Breast epithelium (tissue), 4 donors: ENCODE data around the gene RHOG. TPM values are rescaled to one million over a fixed set of nuclear protein-coding genes. Genes with fewer than 3 reads are reported as not detected.

Experiments
- DNase-seq, 2 donors: peaks; one replicate each; pipeline ENCODE4 v3.0.0-alpha.2; 2019; ENCODE audit warnings: low spot score in 2 of 2
- H3K27ac ChIP-seq, 2 donors: fragments of 200-600 bp; sonication (generic) in 1 of 2; one replicate each; pipeline ENCODE4 v1.5.1; 2016 to 2019; ENCODE audit warnings: mild to moderate bottlenecking in 1 of 2
- H3K27me3 ChIP-seq, 2 donors: fragments of 200-600 bp; sonication (generic) in 1 of 2; one replicate each; pipeline versions ENCODE4 v1.5.1 to v1.6.0; 2017 to 2019; ENCODE audit warnings: control low read depth in 1 of 2, mild to moderate bottlenecking in 1 of 2
- H3K36me3 ChIP-seq: fragments of 200-600 bp; one replicate; pipeline ENCODE4 v1.5.1; 2019
- H3K4me1 ChIP-seq, 2 donors: fragments of 200-600 bp; sonication (generic); one replicate each; pipeline ENCODE4 v1.5.1; 2016 to 2019; ENCODE audit warnings: control low read depth in 1 of 2
- H3K4me3 ChIP-seq, 3 donors: fragments of 200-600 bp; sonication (generic); 1 replicate in 2 of 3; 2 replicates in 1 of 3; pipeline ENCODE4 v1.5.1; 2016 to 2019; ENCODE audit warnings: mild to moderate bottlenecking in 3 of 3, moderate library complexity in 2 of 3
- H3K9me3 ChIP-seq, 2 donors: fragments of 200-600 bp; sonication (generic) in 1 of 2; one replicate each; pipeline ENCODE4 v1.5.1; 2016 to 2019; ENCODE audit warnings: control low read depth in 1 of 2
- POLR2A ChIP-seq: fragments of 450-650 bp; IDR thresholded peaks from one replicate; pipeline ENCODE4 v1.6.1; 2016; ENCODE audit warnings: antibody characterized with exemption, mild to moderate bottlenecking, moderate library complexity
- POLR2AphosphoS5 ChIP-seq, 3 donors: sonication (generic); formaldehyde crosslinking; IDR thresholded peaks; one replicate each; pipeline ENCODE4 v1.6.1; 2017; ENCODE audit warnings: antibody characterized with exemption in 3 of 3
- intact Hi-C: fragments of 100-400 bp; cut with DNase I; formaldehyde crosslinking; loops from one replicate; pipeline ENCODE4 v1.15.1; 2023; ENCODE audit warnings: low total_unique reads
- total RNA-seq, 3 donors: library from RNA; depleted of rRNA; stranded (reverse); fragments of >200 nt; gene quantifications; one replicate each; pipeline ENCODE4 v1.1.0, GENCODE V29; 2016
- TF ChIP-seq, protein P1 (sequence below), 3 donors: fragments of 450-650 bp; IDR thresholded peaks; one replicate each; pipeline ENCODE4 v1.5.1; 2016 to 2017; ENCODE audit warnings: antibody characterized with exemption in 3 of 3, mild to moderate bottlenecking in 3 of 3, moderate library complexity in 3 of 3

Gene RHOG
- total RNA-seq, 3 donors from 2014 or later, result 37.0 to 68.2 (median 37.0) TPM

DNA sequence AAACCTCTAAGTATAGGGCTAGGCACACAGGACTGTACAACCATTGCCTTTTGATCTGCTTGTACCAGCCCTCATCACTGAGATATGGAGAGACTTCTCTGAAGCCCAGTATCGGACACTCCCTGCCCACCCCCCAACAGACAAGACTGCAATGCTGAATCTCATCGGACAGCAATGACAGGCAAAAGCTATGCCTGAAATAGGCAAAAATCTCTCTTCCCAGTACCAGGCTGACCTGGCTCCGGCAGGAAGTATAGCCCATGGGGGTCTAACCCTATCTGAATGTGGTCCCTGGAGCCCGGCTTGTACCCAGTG is 6.5 kb downstream of the RHOG start:
- TF ChIP-seq, protein P1, sequence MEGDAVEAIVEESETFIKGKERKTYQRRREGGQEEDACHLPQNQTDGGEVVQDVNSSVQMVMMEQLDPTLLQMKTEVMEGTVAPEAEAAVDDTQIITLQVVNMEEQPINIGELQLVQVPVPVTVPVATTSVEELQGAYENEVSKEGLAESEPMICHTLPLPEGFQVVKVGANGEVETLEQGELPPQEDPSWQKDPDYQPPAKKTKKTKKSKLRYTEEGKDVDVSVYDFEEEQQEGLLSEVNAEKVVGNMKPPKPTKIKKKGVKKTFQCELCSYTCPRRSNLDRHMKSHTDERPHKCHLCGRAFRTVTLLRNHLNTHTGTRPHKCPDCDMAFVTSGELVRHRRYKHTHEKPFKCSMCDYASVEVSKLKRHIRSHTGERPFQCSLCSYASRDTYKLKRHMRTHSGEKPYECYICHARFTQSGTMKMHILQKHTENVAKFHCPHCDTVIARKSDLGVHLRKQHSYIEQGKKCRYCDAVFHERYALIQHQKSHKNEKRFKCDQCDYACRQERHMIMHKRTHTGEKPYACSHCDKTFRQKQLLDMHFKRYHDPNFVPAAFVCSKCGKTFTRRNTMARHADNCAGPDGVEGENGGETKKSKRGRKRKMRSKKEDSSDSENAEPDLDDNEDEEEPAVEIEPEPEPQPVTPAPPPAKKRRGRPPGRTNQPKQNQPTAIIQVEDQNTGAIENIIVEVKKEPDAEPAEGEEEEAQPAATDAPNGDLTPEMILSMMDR (IDR thresholded peaks at IDR 0.05), result no peak
- no peak for TF ChIP-seq POLR2AphosphoS5 (IDR thresholded peaks at IDR 0.05)
- TF ChIP-seq POLR2A, result no peak
- intact Hi-C loops, result no loop called here
- no peak for DNase-seq
- Histone ChIP-seq H3K27ac (no peak overlapping the region), H3K36me3 (no peaks in the 10 kb centered on the region), H3K4me3 (no peak overlapping the region), H3K27me3 (no peaks in the 10 kb centered on the region), H3K9me3 (no peaks in the 10 kb centered on the region), H3K4me1 (peaks cover 0 to 2% of the 10 kb centered on the region in 2 donors)

DNA sequence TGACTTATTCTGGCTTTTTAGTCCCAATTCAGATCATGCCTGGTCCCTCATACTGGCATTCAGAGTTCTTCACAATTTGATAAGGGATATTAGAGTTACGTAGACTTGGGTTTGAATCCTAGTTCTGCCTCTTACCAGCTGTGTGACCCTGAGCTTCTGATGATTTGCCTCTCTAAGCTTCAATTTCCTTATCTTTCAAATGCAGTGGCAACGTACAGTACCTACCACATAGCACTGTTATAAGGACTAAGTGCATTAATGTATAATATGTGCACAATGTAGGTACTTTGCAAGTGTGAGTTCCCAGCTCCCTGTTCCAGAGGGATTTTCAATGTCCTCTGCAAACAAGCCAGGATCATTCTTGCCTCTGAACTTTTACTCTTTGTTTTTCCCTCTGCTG is 7.3 kb downstream of the RHOG start:
- Histone ChIP-seq H3K4me3 (no peak overlapping the region), H3K4me1 (no peaks in the 10 kb centered on the region), H3K9me3 (no peaks in the 10 kb centered on the region), H3K27ac (no peak overlapping the region), H3K27me3 (no peaks in the 10 kb centered on the region), H3K36me3 (no peaks in the 10 kb centered on the region)
- intact Hi-C loops, result no loop called here
- TF ChIP-seq, protein P1 (IDR thresholded peaks at IDR 0.05), result no peak
- TF ChIP-seq POLR2AphosphoS5 (IDR thresholded peaks at IDR 0.05), result no peak
- TF ChIP-seq POLR2A, result no peak
- DNase-seq, result no peak

DNA sequence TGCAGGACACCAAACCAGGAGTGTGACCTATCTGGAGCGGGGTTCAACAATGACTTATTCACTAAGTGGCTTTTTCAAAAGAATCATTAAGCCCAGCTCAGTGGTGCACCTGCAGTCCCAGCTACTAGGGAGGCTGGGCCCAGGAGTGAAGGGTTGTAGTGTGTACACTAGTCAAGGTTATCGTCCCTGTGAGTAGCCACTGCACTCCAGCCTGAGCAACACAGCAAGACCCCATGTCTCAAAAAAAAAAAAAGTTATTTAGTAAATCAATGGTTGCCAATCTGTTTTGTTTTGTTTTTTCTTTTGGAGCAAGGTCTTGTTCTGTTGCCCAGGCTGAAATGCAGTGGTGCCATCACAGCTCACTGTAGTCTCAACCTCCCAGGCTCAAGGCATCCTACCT is 7.9 kb downstream of the RHOG start:
- Histone ChIP-seq H3K4me1 (no peaks in the 10 kb centered on the region), H3K27ac (peak overlapping the region; percentile 11 to 34), H3K36me3 (no peaks in the 10 kb centered on the region), H3K4me3 (no peak overlapping the region), H3K27me3 (no peaks in the 10 kb centered on the region), H3K9me3 (no peaks in the 10 kb centered on the region)
- no peak for DNase-seq
- intact Hi-C loops, result no loop called here
- TF ChIP-seq, protein P1 (IDR thresholded peaks at IDR 0.05), result no peak
- TF ChIP-seq POLR2A, result no peak
- no peak for TF ChIP-seq POLR2AphosphoS5 (IDR thresholded peaks at IDR 0.05)

DNA sequence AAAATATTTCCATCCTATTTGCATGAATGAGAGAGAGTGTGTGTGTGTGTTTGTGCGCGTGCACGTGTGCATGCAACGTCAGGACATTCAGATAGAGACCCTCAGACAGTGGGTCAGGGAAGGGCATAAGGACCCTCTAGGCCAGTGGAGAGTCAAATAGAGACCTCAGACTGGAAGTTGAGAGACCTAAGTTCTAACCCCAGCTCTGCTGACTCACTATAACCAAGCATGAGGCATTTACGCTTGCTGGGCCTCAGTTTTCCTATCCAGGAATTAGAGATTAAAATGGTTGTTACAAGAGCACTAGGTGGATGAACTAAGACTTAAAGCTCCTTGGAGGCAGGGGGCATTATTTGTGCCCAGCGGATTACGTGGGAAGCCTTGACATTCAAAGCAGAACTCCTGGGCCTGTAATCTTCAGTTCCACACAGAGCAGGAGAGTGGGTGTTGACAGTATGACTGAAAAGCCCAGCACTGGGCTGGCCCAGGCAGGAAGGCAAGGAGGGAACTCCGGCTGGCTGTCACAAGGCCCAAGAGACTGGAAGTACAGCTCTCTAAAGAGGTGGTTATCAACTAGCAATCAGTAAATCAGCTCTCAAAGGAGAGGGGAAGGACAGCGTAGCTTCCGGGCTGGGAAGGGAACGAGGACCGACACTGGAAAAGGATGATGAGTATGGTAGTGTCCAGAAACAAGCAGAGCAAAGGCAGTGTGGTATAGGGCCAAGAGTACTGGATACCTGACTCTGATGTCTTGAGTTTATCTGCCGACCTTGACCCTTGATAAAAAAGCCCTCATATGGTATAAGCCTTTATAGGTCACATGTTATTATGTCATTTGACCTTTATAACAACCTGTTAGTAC is 9.2 kb downstream of the RHOG start:
- Histone ChIP-seq H3K4me3 (no peak overlapping the region), H3K27ac (peak overlapping the region in 1 of 2 donors; percentile 32), H3K27me3 (no peaks in the 10 kb centered on the region), H3K36me3 (no peaks in the 10 kb centered on the region), H3K9me3 (no peaks in the 10 kb centered on the region), H3K4me1 (no peaks in the 10 kb centered on the region)
- intact Hi-C loops, result no loop called here
- DNase-seq, result no peak
- TF ChIP-seq POLR2AphosphoS5 (IDR thresholded peaks at IDR 0.05) (no peak), POLR2A (no peak)
- TF ChIP-seq, protein P1 (IDR thresholded peaks at IDR 0.05), result no peak

DNA sequence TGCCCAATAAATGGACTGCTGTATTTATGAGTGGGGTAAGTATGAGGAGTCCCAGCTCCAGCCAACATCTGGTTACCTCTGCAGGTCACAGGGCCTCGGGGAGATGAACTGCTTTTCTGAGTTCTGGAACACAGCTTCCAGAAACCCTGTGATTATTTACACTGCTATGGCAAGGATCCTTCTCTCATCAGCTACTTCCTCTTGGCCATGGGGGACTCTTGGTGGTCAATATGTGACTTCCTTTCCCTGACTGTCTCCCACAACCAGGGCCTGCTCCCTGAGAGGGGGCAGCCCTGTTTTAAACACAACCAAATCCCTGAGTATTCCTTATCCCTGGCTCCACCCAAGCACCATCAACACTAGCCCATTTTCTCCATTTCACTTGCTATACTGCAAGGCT is 10.0 kb downstream of the RHOG start:
- H3K27me3 ChIP-seq, result no peaks in the 10 kb centered on the region
- no peak overlapping the region for H3K27ac ChIP-seq
- intact Hi-C loops, result no loop called here
- H3K4me1 ChIP-seq, result no peaks in the 10 kb centered on the region
- no peak overlapping the region for H3K4me3 ChIP-seq
- DNase-seq, result no peak
- H3K9me3 ChIP-seq, result no peaks in the 10 kb centered on the region
- H3K36me3 ChIP-seq, result no peaks in the 10 kb centered on the region
- TF ChIP-seq POLR2A (no peak), POLR2AphosphoS5 (IDR thresholded peaks at IDR 0.05) (no peak)
- TF ChIP-seq, protein P1 (IDR thresholded peaks at IDR 0.05), result no peak
